Measurements from ENCODE around the gene NCAPH2.
"Not testable (repeated sequence)": the region's sequence is repeated elsewhere in the genome, so short reads cannot be mapped to it uniquely, and the experiment has no call there.

NCAPH2 gene

DNA sequence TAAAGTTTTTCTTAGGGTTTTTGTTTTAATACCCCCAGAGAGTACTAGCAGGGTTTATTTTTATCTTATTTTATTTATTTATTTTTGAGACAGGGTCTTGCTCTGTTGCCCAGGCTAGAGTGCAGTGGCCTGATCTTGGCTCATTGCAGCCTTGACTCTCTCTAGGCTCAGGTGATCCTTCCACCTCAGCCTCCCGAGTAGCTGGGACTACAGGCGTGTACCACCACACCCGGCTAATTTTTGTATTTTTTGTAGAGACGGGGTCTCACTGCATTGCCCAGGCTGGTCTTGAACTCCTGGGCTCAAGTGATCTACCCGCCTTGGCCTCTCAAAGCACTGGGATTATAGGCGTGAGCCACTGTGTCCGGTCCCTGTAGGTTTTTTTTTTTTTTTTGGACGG, 12.2 kb downstream of the NCAPH2 start:
- DNase-seq: not testable (repeated sequence)

DNA sequence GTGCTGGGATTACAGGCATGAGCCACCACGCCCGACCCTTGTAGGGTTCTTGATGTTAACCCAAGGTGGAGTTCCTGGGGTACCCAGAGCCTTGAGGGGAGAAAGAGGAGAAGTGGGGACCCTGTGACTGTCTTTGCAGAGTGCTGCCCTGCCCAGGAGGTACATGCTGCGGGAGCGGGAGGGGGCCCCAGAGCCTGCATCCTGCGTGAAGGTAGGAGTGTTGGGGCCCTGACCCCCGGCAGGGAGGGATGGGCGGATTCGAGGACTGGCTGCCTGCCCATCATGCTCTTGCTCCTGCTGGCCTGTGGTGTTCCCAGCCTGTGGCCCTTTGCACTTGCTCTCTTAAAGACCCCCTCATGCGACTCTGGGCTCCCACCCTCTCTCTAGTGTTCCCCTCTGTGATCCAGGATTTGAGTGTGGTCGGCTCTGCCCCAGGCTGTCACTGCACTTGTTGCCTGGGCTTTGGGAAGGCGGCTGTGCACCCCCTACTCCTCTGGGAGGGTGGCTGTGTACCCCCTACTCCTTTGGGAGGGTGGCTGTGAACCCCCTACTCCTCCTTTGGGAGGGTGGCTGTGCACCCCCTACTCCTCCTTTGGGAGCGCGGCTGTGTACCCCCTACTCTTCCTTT, 12.9 kb downstream of the NCAPH2 start:
- DNase-seq: no peak

DNA sequence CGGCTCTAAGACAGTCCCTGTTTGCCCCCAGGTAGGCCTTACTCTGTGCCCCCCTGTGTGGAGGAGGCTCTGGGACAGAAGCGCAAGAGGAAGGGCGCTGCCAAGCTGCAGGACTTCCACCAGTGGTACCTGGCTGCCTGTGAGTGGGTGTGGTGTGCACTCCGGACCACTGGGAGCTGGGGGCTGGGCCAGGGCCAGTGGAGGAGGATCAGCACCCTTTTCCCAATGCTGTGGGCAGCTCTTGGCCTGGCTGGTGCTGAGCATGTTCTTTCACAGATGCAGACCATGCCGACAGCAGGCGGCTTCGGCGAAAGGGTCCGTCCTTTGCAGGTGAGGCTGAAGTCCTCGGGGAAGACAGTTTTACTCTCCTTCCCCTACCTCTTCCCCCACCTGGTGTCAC, 13.7 kb downstream of the NCAPH2 start:
- DNase-seq: no peak

DNA sequence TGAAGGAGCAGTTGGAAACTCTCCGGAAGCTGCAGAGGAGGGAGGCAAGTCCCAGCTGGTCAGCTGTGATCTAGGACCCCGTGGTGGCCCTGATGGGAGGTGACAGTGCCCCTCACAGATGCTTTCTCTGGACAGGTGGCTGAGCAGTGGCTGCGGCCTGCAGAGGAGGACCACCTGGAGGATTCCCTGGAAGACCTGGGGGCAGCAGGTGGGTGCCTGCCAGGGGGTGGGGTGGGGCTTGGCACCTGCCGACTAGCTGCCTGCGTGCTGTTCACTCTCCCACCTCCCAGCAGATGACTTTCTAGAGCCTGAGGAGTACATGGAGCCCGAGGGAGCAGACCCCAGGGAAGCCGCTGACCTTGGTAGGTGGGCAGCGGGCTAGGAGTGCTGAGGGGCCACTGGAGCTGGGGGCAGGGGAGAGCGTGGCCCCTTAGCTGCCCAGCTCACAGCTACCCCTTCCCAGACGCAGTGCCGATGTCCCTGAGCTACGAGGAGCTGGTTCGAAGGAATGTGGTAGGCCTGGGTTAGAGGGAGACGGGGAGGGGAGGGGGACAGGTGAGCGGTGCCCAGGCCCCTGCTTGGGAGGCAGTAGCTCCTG, 14.3 kb downstream of the NCAPH2 start:
- DNase-seq: no peak

DNA sequence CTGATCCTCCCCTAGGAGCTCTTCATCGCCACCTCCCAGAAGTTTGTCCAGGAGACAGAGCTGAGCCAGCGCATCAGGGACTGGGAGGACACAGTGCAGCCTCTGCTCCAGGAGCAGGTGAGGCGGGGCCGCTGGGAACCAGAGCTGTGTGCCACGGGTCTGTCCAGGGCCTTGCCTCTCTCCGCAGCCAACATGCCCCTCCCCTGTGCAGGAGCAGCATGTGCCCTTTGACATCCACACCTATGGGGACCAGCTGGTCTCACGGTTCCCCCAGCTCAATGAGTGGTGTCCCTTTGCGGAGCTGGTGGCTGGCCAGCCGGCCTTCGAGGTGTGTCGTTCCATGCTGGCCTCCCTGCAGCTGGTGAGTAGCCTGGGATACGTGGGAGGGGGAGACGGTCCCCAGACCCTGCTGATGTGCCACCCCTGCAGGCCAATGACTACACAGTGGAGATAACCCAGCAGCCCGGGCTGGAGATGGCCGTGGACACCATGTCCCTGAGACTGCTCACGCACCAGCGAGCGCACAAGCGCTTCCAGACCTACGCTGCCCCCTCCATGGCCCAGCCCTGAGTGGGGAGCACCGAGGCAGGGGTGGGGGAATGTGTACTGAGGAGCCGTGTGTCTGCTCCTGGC, 14.9 kb downstream of the NCAPH2 start:
- no peak for DNase-seq

DNA sequence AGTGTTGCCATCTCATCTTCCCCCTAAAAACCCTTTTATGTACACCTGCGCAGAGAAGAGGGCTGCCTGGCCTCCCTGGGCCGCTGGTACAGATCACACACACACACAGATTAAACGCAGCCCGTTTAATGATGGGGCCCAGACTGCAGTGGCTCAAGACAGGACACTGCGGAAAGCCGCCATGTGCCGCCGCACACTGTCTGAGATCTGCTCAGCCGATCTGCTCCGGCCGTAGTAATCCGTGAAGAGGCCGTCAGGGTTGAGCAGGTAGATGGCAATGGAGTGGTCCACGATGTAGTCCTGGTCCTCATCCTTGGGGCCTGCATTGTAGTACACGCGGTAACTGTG, 15.4 kb downstream of the NCAPH2 start:
- DNase-seq: no peak

DNA sequence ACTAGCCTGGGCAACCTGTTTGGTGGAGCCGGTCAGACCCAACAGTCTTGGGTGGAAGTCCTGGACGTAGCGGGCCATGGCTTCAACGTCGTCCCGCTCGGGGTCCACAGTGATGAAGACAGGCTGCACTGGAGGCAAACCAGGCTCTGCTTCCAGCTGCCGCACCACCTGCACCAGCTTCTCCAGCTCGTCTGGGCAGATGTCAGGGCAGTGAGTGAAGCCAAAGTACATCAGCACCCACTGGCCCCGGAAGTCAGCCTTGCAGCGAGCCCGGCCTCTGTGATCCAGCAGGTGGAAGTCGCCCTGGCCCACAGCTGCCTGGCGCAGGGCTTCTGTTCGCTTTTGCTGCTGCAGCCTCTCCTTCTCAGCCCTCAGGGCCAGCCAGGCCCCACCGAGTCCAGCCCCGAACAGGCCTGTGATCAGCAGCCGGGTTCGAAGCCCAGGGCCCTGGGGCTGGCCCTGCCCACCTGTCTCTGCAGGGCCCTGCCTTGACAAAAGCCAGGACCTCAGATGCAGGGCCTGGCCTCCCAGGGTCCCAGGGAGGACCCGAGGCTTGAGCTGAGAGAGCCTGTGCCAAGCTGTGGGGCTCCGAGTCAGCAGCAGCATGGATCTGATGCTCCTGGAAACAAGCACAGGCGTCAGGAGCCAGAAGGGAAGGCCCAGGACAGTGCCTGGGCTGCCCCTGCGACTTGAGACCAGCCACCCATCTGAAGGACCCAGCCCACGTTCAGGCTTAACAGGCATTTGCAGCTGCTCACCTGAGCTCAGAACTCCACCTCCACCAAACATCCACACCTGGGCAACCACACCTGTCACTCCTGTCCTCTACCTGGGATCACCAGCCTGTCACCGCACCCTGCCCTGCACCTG, 16.0 kb downstream of the NCAPH2 start:
- no peak for DNase-seq

DNA sequence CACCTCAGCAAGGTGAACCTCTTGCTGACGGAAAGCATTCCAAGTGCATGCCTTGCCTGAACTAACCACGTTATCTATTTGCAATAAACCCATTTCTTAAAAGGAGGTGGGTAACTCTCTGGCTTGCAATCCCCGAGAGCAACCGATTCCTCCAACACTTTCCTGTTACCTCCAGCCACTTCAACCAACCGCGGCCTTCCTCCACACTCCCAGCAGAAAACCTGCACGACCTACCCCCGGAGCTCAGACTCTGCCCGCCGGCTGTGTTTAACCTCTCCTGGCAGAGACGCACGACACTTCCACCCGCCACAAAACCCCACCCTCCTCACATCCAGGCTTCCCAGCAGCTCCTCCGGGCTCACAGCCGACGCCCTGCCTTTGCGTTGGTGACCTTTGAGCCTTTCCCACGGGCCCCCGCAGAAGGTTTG, 16.7 kb downstream of the NCAPH2 start:
- no peak for DNase-seq

DNA sequence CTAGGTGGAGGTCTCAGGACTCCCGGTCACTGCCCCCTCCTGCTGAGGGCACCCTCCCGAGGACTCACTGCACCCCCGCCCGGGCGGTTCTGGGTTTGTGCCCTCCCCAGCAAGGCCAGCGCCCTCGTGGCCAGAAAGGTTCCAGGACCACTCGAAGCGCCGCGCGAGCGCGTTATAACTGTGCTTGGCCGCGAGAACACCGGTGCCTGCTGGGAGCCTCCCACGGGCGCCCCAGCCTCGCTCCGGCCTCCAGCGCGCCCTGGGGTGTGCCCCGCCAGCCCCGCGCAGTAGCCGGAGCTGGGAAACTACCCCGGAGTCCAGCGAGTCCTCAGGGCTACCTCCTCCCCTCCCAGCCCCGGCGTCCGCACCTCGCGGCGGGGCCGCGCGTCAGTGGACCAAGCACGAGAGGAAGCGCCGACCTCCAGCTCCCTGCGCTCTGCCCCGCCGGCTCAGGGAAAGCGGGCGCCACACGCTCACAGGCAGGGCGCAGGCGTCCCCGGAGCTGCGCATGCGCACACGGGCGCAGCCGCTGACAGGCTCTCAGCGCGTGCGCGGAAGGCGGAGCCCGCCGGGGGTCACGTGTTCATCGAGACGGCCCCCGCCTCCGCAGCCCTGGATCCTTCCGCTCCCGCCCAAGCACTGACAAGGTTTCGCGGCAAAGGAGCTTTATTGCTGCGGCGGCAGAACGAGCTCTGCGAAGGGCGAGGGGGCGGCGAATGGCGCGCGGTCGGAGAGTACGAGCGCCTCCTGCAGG, 17.3 kb downstream of the NCAPH2 start, which contains the start of gene SCO2:
SCO2 (minus strand) TSS at position 495 of the 754 bp plus-strand sequence. CDS start 1,187 bp downstream, outside the sequence.
- no peak for DNase-seq

DNA sequence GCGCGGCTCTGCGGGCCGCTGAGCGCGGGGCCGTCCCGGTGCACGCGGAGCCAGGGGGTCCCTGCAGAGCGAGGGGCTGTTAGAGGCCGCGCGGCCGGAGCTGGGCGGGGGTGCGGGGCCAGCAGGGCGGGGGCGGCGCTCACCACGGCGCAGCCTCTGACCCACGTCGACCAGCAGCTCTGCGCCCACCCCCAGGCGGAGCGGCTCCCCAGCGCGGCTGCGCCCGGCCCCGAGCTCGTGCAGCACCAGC, 17.8 kb downstream of the NCAPH2 start:
- no peak for DNase-seq

DNA sequence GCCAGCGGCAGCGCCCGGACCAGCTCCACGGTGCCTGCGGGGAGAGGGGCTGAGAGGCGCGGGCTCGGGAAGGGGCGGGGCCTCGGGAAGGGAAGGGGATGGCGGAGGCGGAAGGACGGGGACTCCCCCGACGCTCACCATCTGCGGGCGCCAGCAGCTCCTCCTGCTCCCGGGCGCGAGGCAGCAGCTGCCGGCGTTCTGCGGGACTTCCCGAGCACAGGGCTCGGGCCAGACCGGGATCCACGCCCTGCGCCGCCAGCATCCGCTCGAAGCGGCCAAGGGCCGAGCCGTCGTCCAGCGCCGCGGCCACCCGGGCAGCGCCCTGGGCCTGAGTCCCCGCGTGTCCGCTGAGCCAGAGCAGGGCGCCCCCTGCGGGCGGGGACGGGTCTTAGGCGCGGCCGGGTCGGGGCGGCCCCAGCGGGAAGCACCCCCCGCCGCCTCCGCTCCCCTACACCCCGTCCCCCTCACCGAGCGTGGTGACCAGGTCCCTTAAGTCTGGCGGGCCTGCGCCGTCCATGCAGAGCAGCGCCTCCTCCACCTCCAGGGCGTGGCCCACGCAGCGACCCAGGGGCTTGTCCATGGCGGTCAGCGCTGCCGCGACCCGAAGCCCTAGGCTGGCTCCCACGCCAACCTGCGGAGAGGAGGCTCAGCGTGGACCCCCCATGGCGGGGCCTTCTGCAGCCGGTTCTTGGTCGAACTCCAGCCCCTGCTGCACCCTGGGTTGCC, 18.2 kb downstream of the NCAPH2 start:
- no peak for DNase-seq

DNA sequence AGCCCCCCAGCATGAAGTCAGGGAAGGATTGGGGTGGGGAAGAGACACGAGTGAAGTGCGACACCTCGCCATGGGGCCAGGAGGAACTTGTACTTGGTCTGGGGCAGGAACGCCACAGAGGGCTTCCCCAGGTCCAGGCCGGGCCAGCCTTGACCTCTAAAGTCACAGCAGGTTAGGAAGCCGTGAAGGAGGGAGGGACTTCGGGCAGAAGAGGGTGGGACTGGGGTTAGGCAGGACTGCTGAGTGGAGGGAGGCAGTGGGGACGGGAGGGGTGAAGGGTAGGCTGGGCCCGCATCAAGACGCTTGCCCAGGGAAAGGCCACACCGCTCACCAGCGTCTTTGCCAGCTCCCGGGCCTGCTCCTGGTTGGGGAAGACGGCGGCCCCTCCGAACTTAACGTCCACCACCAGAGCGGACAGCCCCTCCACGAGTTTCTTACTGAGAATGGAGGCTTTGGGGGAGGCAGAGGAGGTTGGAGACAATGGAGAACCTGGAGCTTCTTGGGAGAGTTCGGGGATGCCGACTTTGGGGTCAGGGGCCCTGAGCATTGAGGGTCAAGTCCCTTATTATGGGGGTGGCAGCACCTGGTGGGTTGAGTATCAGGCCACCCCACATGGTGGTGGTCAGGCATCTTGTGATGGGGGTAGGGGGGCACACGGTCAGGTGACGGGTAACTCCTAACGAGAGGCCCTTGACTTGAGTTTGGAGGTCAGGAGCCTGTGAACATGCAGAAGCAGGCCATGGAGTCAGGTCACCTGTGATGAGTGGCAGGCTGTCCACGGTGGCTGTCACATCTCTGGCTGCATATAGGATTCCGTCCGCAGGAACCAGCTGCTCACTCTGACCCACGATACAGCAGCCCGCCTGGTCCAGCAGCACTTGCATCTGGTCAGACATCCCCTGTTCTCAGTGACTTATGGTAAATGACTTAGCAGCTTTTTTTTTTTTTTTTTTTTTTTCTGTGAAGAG, 19.1 kb downstream of the NCAPH2 start:
- no peak for DNase-seq

DNA sequence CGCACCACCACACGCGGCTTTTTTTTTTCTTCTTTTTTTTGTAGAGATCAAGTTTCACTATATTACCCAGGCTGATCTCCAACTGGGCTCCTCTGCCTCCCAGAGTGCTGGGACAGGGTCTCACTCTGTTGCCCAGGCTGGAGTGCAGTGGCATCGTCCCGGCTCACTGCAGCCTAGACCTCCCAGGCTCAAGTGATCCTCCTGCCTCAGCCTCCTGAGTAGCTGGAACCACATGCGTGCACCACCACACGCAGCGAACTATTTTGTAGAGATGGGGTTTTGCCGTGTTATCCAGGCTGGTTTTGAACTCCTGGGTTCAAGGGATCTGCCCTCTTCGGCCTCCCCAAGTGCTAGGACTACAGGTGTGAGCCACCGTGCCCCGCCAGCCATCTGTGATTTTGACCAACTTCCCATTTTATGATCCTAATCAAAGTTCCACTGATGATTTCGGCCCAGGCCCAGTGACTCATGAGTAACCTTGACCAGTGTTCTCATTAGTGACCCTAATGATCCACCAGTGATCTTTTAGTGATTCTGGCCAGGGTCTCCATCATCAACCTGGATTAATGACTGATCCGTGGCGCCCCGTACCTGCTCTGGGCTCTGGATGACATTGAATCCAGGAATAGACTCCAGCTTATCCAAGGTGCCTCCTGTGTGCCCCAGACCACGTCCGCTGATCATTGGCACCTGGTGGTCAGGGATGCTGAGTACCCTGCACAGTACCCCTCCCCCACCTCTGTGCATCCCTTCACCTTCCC, 20.1 kb downstream of the NCAPH2 start:
- DNase-seq: no peak

DNA sequence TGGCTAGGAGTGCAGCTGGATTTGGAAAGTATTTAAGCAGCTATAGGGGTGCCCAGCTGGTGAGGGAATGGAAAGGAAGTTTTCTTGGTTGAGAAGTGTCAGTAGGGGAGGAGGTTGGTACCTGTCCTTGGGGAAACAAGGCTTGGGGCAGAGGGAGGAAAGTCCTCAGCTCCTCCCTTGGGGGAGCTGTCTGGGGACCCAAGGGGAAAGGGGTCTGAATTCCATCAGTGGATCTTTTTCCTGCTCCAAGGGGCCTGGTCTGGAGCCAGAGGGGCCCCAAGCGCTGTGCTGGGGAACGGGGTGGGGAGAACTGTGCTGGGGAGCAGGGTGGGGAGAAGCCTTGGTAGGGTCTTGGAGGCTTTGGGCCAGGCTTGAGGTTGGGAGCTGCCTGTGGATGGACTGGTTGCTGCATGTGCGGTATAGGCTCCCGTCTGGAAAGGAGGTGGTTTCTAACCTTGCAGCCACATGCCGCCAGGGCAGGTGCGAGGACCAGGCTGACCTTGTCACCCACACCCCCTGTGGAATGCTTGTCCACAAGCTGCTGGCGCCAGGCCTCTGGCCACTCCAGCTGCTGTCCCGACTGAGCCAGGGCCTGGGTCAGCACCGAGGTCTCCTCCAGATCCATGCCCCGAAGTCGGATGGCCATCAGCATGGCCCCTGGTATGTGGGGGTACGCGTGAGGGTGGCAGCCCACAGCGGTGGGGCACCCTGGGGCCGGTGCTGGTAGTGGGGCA, 20.8 kb downstream of the NCAPH2 start:
- no peak for DNase-seq

DNA sequence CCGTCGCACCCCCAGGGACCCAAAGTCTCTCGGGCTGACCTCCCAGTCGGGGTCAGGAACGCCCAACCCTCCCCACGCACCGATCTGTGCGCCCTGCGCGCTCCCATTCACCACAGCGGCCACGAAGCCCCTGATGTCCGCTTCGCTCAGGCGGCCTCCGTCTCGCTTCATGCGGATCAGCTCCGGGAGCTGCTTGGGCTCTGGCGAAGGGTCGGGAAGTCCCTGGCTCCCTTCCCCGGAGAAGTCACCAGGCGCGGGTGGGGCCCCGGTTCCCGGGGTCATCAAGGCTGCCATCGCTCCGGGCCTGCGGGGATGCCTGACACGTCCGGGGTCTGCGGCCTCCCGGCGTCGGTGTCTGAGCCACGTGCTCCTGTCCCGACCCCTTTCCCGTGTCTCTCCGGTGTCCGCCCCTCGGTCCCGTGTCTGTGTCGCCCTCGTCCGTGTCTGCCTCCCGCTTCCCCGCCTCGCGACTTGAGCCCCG, 21.4 kb downstream of the NCAPH2 start:
- no peak for DNase-seq

DNA sequence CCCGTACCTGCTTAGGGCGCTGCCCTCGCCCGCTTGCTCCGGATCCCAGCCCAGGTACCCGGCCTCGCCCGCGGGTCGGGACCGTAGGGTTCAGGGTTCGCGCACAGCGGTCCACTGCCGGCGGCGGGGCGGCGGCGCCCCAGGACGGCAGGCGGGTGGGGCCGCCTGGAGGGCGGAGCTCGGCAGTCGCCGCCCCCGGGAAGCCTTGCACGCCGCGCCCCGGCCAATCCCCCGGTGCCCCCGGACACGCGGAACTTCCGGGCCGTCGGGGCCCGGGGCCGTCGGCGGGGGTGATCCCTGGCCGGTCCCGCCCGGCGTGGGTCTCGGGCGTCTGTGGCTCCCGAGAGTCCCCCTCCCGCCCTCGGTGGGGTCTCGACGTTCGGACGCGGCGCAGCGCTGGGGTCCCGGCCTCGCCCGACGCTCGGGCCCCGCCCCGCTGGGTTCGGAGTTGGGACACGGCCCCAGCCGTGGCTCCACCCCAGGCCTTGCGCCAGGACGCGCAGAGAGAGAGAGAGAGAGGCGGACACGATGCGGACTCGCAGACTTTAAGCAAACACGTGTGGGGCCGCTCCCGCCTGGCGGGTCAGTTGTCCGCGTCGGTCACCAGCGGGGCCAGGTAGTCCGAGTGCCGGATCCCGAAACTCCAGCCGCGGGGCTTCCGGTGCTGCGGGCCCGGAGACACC, 22.0 kb downstream of the NCAPH2 start, which contains the start of gene TYMP:
TYMP (minus strand) TSS at position 116 of the 683 bp plus-strand sequence. CDS start 303 bp downstream, outside the sequence.
- no peak for DNase-seq

DNA sequence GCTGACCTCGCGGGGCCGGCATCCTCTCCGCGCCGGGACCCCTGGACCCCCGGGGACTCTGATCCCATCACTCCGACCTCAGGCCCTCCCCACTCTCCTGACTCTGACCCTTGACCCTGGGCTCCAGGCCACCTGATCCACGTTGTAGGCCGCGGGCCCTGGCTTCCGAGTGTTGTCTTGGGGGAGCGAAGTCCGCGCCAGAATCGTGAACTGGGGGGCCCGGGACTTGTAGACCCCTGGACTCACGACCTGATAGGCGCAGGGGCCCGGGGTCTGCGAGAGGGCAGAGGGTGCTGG, 22.5 kb downstream of the NCAPH2 start:
- DNase-seq: no peak

DNA sequence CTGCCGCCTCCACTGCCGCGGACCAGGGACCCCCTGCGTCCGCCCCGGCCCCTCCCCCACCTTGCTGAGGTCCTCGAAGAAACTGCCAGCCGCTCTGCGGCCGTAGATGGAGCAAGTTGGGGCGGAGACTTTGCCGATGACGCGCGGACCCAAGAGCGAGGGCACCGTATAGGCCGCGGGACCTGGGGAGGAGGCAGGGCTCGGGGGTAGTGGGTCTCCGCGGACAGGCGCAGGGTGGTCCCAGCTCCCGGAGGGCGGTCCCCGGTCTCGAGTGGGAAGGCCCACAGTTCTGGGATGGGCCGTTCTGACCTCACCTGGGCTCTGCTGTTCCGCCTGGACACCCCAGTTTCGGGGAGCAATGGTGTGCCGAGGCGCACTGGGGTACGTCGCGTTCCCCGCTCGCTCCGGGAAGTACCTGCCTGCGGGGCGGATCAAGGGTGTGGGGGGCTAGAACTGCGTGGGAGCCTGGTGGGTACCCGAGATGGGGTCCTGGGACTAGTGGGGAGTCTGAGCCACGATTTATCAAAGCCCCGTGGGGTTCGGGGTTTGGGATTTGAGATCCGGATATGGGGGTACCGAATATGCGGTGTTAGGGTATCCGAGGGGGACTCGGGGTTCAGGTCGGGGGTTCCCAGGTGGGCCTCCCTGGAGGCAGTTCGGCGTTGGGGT, 23.0 kb downstream of the NCAPH2 start:
- no peak for DNase-seq

Data from NCI-H187 treated with DMSO at 0.1 percent for 48 hours (cell line).